Endothelial cell of umbilical vein (primary cell): ENCODE data around the gene GYS2. TPM values are rescaled to one million over a fixed set of nuclear protein-coding genes. Genes with fewer than 3 reads are reported as not detected.

Experiments used
- BruUV-seq: library from RNA; stranded (reverse); fragments of 400-500 nt; replicated peaks from 2 replicates; lab custom pipeline; 2021; lab: Mats Ljungman, UMichigan
- CTCF ChIA-PET: fragments of 300-600, 350-600 bp; sonication (Branson Sonifier 250); formaldehyde crosslinking; loops from one replicate; lab custom pipeline; 2021; ENCODE audit warnings: antibody characterized with exemption, inconsistent platforms; lab: Charles Lee
- POLR2A ChIA-PET: fragments of 300-600, 350-600 bp; sonication (Branson Sonifier 250); formaldehyde crosslinking; loops from one replicate; lab custom pipeline; 2021; ENCODE audit warnings: antibody characterized with exemption, inconsistent platforms; lab: Charles Lee
- DNase-seq: peaks from one replicate; pipeline ENCODE4 v3.0.0-alpha.2; 2011; ENCODE audit warnings: low read depth, low spot score
- FAIRE-seq: peaks from 2 replicates; lab custom pipeline; 2011; peaks lifted over from hg19 to GRCh38; lab: Jason Lieb, UNC
- H2AFZ ChIP-seq: 2 replicates; pipeline ENCODE4 v1.6.0; 2012; ENCODE audit warnings: low read depth, low read length, control low read depth, inconsistent platforms
- H3K27ac ChIP-seq: 2 replicates; pipeline ENCODE4 v1.5.1; 2011; ENCODE audit warnings: low read depth, mild to moderate bottlenecking, control low read depth, low read length, moderate library complexity; ENCODE audit not compliant: insufficient read depth
- H3K27me3 ChIP-seq, 2 experiments: 2 replicates each; pipeline versions ENCODE4 v1.6.0 to v1.6.1; 2011; ENCODE audit warnings: low read length in 2 of 2, mixed read lengths in 1 of 2; ENCODE audit not compliant: control insufficient read depth in 2 of 2, insufficient read depth in 2 of 2
- H3K36me3 ChIP-seq, 2 experiments: 2 replicates in 1 of 2; 3 replicates in 1 of 2; pipeline ENCODE4 v1.5.1; 2011; ENCODE audit warnings: low read length in 2 of 2, mild to moderate bottlenecking in 1 of 2, moderate library complexity in 1 of 2; ENCODE audit not compliant: control insufficient read depth in 2 of 2, insufficient read depth in 2 of 2; ENCODE audit errors: extremely low read depth in 1 of 2
- H3K4me1 ChIP-seq: 3 replicates; pipeline ENCODE4 v1.5.1; 2011; ENCODE audit warnings: mild to moderate bottlenecking, low read length; ENCODE audit not compliant: control insufficient read depth, insufficient read depth; ENCODE audit errors: extremely low read depth
- H3K4me2 ChIP-seq: 2 replicates; pipeline ENCODE4 v1.6.1; 2011; ENCODE audit warnings: low read length, control low read depth, mixed read lengths; ENCODE audit not compliant: insufficient read depth
- H3K4me3 ChIP-seq, 3 experiments: fragments of 200-600 bp in 1 of 3; sonication (generic), shearing (Covaris generic) in 1 of 3; replicated peaks in 1 of 3; 2 replicates each; pipeline ENCODE4 v1.5.1; 2011 to 2016; ENCODE audit warnings: control low read depth in 3 of 3, low read length in 3 of 3, mild to moderate bottlenecking in 2 of 3, inconsistent platforms in 1 of 3, low read depth in 1 of 3, moderate library complexity in 1 of 3; ENCODE audit not compliant: insufficient read depth in 1 of 3
- H3K79me2 ChIP-seq: 2 replicates; pipeline ENCODE4 v1.6.0; 2012; ENCODE audit warnings: low read length, inconsistent platforms; ENCODE audit not compliant: control insufficient read depth, insufficient read depth
- H3K9ac ChIP-seq: replicated peaks from 2 replicates; pipeline ENCODE3; 2011; ENCODE audit warnings: low read length, control low read depth; ENCODE audit not compliant: insufficient read depth; ENCODE audit errors: extremely low read depth
- H3K9me1 ChIP-seq: replicated peaks from 3 replicates; pipeline ENCODE4 v1.6.0; 2011; ENCODE audit warnings: mild to moderate bottlenecking, low read length; ENCODE audit not compliant: control insufficient read depth, insufficient read depth; ENCODE audit errors: extremely low read depth
- H3K9me3 ChIP-seq: replicated peaks from 2 replicates; pipeline ENCODE4 v1.5.1; 2012; ENCODE audit warnings: low read length, inconsistent platforms; ENCODE audit not compliant: control insufficient read depth, insufficient read depth
- H4K20me1 ChIP-seq: replicated peaks from 2 replicates; pipeline ENCODE3; 2011; ENCODE audit warnings: mild to moderate bottlenecking, low read length; ENCODE audit not compliant: control insufficient read depth, insufficient read depth; ENCODE audit errors: extremely low read depth
- EZH2 ChIP-seq: IDR thresholded peaks from 2 replicates; pipeline ENCODE4 v1.6.1; 2012; ENCODE audit warnings: borderline replicate concordance, low read depth, mild to moderate bottlenecking, moderate library complexity, low read length, inconsistent platforms; ENCODE audit not compliant: severe bottlenecking
- FOS ChIP-seq: IDR thresholded peaks from 2 replicates; pipeline ENCODE4 v1.6.1; 2011; ENCODE audit warnings: mild to moderate bottlenecking, low read length, moderate library complexity, borderline replicate concordance; ENCODE audit not compliant: insufficient read depth
- GATA2 ChIP-seq: IDR thresholded peaks from 2 replicates; pipeline ENCODE4 v1.7.0; 2011; ENCODE audit warnings: low read depth, mild to moderate bottlenecking, moderate library complexity, mixed read lengths, low read length; ENCODE audit not compliant: insufficient read length, insufficient read depth
- JUN ChIP-seq: IDR thresholded peaks from 2 replicates; pipeline ENCODE4 v1.6.1; 2011; ENCODE audit warnings: borderline replicate concordance, low read depth; ENCODE audit not compliant: insufficient read length, insufficient read depth
- POLR2A ChIP-seq: IDR thresholded peaks from 2 replicates; pipeline ENCODE4 v1.6.1; 2012; ENCODE audit warnings: low read depth, mild to moderate bottlenecking, control low read depth, low read length
- POLR2AphosphoS5 ChIP-seq: IDR thresholded peaks from 2 replicates; pipeline ENCODE4 v1.6.1; 2012; ENCODE audit warnings: low read depth, mild to moderate bottlenecking, control low read depth, low read length, moderate library complexity; ENCODE audit not compliant: insufficient read depth
- dilution Hi-C: fragments of 300-500 bp; cut with MboI; formaldehyde crosslinking; loops from one replicate; pipeline ENCODE4 v1.15.0; 2019; ENCODE audit warnings: low sequenced_read_pairs; ENCODE audit not compliant: extremely low pct_ligation_motif_present
- intact Hi-C: fragments of 100-400 bp; cut with micrococcal nuclease; formaldehyde crosslinking; loops from one replicate; pipeline ENCODE4 v1.10.0; 2022
- polyA plus RNA-seq, 4 experiments: library from polyadenylated mRNA; depleted of rRNA in 3 of 4; stranded (reverse) in 3 of 4; unstranded in 1 of 4; fragments of >200 nt; gene quantifications; 2 replicates each; pipeline versions ENCODE4 v1.2.1 to v1.2.3, GENCODE V29; 2011 to 2012; ENCODE audit warnings: missing spikeins in 1 of 4
- total RNA-seq: library from RNA; stranded (reverse); gene quantifications from 2 replicates; pipeline ENCODE4 v1.2.3, GENCODE V29; 2021
- TF ChIP-seq, protein P1 (sequence below): IDR thresholded peaks from 2 replicates; pipeline ENCODE4 v1.6.1; 2011; ENCODE audit not compliant: insufficient read depth, insufficient read length
- TF ChIP-seq, protein P2 (sequence below), 2 donors: IDR thresholded peaks; 1 replicate in 1 of 2; 2 replicates in 1 of 2; pipeline ENCODE4 v1.5.1; 2011; ENCODE audit warnings: low read length in 2 of 2, mild to moderate bottlenecking in 2 of 2, moderate library complexity in 2 of 2, control low read depth in 1 of 2, inconsistent platforms in 1 of 2, low read depth in 1 of 2; ENCODE audit not compliant: insufficient read depth in 1 of 2; ENCODE audit errors: extremely low read depth in 1 of 2

GYS2 gene
- total and polyA plus RNA-seq, 2 donors (not counting 3 experiments of a cell fraction or from before 2014, with no cell fraction given) = 0.04 TPM; not detected in 1

DNA sequence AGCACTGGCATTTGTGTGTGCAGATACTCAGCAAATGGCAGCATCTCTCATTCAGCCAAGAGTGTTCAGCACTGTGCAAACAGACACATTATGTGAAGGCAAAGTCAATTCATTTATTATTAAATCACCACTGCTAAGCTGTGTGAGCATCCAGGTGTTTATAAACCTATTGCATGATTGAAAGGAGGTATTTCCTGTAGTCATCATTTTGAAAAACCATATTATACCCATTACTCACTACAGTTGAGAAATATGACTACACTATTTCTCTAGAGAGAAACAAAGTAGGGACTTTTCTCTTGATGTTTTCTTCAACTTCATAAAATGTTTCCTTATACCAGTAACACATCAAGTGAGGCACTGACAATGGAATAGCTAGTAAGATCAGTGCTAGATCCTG is 64.8 kb downstream of the GYS2 start:
- FAIRE-seq (no peak), DNase-seq (no peak)
- dilution Hi-C loops (no loop called here), intact Hi-C loops (no loop called here)
- CTCF ChIA-PET = interaction anchor here (1.1 kb wide), 1 partner anchor 243 kb away, joined by 3 read pairs; no protein-coding TSS in a partner anchor
- Histone ChIP-seq H2AFZ (no peak overlapping the region), H3K9ac (no peak overlapping the region), H3K4me2 (no peak overlapping the region), H3K79me2 (no peaks in the 10 kb centered on the region), H3K9me1 (no peaks in the 10 kb centered on the region), H3K9me3 (no peaks in the 10 kb centered on the region), H3K4me3 (no peak overlapping the region), H4K20me1 (no peaks in the 10 kb centered on the region), H3K27me3 (peaks cover 0 to 6% of the 10 kb centered on the region in 2 experiments), H3K4me1 (no peaks in the 10 kb centered on the region), H3K36me3 (no peaks in the 10 kb centered on the region), H3K27ac (no peak overlapping the region)
- BruUV-seq = no TSS peak
- POLR2A ChIA-PET = no interaction called here
- TF ChIP-seq, protein P1, sequence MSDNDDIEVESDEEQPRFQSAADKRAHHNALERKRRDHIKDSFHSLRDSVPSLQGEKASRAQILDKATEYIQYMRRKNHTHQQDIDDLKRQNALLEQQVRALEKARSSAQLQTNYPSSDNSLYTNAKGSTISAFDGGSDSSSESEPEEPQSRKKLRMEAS = no peak
- no peak for TF ChIP-seq GATA2
- no peak for TF ChIP-seq POLR2A
- no peak for TF ChIP-seq JUN
- TF ChIP-seq EZH2 = no peak
- TF ChIP-seq FOS = no peak
- TF ChIP-seq POLR2AphosphoS5 = no peak
- TF ChIP-seq, protein P2, sequence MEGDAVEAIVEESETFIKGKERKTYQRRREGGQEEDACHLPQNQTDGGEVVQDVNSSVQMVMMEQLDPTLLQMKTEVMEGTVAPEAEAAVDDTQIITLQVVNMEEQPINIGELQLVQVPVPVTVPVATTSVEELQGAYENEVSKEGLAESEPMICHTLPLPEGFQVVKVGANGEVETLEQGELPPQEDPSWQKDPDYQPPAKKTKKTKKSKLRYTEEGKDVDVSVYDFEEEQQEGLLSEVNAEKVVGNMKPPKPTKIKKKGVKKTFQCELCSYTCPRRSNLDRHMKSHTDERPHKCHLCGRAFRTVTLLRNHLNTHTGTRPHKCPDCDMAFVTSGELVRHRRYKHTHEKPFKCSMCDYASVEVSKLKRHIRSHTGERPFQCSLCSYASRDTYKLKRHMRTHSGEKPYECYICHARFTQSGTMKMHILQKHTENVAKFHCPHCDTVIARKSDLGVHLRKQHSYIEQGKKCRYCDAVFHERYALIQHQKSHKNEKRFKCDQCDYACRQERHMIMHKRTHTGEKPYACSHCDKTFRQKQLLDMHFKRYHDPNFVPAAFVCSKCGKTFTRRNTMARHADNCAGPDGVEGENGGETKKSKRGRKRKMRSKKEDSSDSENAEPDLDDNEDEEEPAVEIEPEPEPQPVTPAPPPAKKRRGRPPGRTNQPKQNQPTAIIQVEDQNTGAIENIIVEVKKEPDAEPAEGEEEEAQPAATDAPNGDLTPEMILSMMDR (IDR thresholded peaks at IDR 0.05; ENCODE audit: extremely low read depth in 1 of 2, insufficient read depth in 1 of 2, low read depth in 1 of 2, low read length in 2 of 2) = no peak
